ENCODE results near the gene PRPF18.
A peak's percentile ranks its signal among the peaks of the same experiment; 100 is the strongest.

Gene PRPF18

DNA sequence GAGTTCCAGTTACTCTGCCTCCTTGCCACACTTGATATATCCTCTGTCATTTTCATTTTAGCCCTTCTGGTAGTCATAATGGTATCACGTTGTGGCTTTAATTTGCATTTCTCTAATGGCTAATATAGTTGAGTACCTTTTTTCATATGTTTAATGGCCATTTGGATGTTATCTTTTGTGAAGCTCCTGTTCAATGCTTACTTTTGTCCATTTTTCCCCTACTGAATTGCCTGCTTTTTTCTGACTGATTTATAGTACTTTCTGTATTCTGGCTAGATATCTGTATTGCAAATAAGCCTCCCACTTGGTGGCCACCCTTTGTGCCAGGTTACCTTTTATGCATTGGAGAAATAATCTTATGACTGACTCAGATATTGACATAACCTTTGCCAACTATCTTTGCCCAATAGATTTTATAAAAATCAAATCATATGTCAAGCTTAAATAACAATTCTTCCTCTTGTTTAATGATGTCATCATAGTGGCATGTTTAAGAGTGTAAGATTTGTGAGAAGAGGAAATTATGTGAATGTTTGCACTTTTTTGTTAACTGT is 50.6 kb downstream of the PRPF18 start:
- no peak for DNase-seq (ENCODE audit: extremely low read depth in 1 of 2, low read depth in 1 of 2)

DNA sequence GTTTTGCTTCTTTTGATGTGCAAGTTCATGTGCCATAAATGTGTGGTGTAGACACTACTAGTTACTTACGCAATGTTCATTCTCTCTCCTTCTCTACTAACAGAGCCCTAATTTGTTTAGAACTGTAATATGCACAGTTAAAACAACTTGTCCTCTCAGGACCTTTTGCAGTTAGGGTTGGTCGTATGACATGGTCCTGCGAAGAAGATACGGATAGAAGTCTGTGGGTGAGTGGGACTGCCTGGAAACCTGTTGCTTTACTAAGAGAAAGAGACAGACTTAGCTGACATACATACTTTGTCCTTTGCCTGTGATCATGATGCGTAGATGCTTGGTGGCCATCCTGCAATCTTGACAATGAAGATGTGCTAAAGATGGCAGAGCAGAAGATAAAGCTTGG is 51.1 kb downstream of the PRPF18 start:
- no peak for DNase-seq (ENCODE audit: extremely low read depth in 1 of 2, low read depth in 1 of 2)

DNA sequence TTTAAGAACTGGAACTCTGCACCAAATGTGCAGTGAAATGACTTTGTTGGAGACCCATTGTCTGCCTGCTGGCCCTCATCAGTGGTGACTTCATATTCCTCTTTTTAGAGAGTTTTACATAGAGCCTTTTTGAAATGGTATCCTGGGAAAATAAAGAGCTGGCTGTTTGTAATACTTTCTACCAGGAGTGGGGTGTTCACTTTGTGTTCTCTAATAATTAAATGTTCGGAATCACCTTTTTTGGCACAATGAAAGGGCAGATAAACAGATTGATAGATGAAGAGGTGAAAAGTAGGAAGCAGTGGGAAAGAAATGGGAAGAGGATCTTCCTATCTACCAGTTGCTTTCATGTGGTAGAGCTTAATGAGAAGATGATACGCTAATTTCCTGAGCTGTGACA is 55.5 kb downstream of the PRPF18 start:
- no peak for DNase-seq (ENCODE audit: extremely low read depth in 1 of 2, low read depth in 1 of 2)

DNA sequence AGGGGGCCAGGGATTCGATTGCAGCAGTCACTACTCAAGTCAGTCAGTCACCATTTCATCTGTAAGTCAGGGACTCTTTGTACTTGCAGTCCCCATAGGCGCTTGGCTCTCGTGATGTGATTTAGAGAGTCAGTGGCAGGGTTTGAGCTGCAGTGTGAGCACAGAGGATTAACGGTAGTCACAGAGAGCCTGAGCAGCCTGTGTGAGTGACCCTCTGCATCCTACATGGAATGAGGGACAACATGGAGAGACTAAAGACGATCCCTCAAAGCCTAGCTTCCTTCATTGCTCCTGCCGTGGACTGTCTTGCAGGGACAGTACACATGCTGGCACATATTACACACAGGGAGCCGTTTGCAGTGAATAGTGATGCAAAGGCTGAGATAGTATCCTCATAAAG is 56.3 kb downstream of the PRPF18 start:
- no peak for DNase-seq (ENCODE audit: extremely low read depth in 1 of 2, low read depth in 1 of 2)

DNA sequence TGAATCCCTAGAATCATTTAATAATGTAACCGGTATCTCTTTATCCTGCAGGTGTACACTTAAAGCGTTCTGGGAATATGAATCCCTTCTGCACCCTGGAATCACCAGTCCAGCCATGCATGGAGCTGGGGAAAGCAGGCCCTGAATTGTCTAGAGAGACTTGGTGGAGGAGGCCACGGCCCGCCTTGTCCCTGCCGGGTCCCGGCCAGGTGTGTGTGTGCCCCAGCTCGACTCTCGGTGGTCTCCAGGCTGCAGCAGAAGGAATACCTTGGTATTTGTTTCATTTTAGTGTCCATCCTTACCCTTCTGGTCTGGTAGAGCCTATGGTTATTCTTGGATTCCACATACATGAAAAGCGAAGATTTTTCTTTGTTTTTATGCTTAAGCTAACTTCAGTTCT is 58.1 kb downstream of the PRPF18 start:
- no peak for DNase-seq (ENCODE audit: extremely low read depth in 1 of 2, low read depth in 1 of 2)

DNA sequence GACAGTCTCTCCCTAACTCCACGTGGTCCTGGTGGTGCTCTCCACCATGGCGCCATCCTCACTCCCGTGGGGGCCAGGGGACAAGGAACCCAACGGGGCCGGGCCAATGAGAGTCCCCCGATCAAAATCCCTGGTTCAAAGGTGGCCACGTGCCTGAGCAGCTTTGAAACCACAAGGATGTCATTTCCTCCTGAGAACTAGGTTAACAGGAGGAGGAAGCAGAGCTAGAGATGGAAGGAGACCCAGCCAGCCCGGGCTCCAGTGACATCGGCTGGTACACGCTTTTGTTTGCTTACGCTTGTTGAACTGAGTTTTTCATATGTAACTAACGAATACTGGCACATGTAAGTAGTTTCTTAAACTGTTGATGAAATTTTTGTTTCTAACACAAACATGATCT is 61.7 kb downstream of the PRPF18 start:
- DNase-seq (ENCODE audit: extremely low read depth in 1 of 2, low read depth in 1 of 2) = no peak

DNA sequence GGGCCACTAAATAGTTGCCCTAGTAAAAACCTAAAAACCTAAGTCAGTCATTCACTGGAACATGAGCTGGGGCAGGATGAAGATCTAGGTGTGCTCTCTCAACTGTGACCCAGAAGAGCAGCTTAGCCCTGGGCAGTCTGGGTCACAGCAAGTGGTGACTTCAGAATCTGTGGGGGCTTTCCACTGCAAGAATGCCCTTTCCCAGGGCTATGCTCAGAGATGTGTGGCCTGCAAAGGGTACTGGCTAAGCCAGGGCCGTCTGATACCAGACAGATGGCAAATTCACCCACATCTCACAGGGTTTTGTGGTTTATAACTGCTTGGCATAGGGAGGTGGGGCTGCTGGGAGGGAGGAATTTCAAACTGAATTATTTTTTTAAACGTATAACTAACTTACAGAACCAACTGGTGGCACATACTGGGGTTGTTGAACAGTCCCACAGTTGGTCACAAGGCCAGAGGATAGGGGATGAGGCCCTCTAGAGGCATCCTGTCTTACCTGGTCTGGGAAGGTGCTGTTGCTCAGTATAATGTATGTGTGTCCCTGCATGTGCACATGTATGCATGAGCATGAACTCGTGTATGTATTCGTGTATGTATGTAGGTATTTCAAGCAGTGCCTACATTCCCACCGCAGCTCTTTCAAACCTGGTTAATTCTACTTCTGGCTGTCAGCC is 63.2 kb downstream of the PRPF18 start:
- no peak for DNase-seq (ENCODE audit: extremely low read depth in 1 of 2, low read depth in 1 of 2)

DNA sequence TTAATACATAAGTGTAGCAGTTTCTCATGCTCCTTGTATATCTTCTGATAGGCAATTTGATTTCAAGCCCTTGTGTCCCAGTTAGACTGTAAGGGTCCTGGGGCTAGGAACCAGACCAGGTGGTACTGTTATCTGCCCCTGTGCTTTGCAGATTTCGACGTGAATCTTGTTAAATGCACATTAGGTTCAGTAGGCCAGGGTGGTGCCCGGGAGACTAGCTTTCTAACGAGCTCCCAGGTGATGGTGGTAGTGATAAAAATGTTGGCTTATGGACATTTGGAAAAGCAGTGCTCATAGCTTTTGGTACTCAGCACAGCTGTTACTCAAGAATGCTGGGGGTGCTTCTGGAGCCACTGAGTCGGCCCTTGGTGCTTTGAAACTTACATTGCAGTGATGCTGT is 64.2 kb downstream of the PRPF18 start:
- DNase-seq (ENCODE audit: extremely low read depth in 1 of 2, low read depth in 1 of 2) = no peak

DNA sequence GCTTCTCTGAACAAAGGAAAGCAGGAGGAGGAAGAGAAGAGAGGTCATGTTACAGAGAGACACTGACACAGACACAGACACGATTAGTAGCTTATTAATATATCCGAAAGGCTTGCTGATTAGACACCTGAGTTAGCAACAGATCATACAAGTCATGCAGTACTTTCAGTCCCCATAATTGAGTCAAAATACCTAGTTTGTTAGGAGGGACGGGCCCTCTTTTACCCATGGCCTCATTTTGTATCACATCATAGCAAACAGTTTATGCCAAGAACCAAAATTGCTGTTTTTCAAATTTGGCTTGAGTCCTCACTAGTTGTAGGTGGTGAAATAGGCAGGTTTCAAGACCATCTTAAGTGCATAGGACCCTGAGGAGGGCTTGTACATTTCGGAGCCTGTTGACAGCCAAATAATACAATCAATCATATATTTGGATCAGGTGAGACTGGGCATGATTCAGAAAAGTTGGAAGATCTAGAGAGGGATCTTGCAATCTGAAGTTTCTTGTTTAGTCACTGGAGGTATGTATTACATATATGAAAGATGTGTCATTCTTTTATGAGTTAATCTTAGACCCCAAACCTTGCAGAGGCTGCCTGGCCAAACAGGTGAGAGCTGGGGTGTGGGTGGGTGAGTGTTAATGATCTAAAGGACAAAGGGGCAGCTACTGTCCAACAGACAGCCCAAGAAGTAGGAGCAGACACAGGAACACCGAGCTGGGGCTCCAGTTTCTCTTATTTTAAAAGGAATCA is 65.4 kb downstream of the PRPF18 start:
- no peak for DNase-seq (ENCODE audit: extremely low read depth in 1 of 2, low read depth in 1 of 2)

DNA sequence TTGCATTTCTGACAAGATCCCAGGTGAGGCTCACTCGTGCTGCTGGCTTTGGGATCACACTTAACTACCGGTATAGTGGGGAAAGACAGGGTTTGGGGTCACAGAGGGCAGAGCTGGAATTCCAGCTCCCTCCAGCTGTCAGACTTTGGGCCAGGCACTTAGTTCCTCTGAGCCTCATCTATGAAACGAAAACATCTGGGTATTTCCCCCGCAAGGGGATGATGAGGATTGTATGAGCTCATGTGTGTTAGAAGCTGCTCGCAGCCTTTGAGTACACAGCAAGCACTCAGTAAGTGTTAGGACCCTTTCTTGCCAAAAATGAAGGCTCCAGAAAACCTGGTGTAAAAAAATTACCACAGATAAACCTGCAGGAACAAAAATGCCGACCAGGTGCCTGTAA is 66.1 kb downstream of the PRPF18 start:
- no peak for DNase-seq (ENCODE audit: extremely low read depth in 1 of 2, low read depth in 1 of 2)

DNA sequence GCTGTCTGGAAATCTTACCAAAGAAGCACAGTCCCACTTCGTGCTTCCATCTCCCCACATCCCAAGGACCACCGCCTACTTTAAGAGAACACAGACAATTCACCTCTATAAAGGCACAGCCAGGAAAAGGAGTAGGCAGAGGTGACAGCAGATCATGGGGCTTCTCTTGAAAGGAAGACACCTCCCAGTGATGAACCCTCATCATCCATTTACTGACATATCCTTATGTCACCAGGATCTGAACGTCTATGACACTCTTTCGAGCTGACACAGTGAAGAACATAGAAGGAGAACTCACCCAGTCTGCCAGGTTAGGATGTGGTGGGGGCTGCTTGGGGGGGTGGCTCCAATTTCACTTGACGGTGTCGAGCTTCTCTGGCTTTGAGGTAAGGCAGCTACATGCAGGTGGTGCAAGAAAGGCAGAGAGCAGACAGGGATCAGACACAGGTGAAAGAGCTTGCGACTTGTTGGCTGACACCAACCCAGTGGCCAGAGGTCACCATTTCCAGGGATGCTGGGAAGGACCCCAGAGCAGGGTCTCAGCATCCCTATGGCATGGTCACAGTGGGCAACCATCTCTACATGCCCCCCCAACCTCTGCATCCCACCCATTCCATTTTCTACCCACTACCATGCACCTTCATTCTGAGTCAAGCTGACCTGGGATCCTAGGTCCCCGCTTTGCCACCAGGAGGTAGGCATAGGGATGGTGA is 67.5 kb downstream of the PRPF18 start:
- DNase-seq (ENCODE audit: extremely low read depth in 1 of 2, low read depth in 1 of 2) = no peak

DNA sequence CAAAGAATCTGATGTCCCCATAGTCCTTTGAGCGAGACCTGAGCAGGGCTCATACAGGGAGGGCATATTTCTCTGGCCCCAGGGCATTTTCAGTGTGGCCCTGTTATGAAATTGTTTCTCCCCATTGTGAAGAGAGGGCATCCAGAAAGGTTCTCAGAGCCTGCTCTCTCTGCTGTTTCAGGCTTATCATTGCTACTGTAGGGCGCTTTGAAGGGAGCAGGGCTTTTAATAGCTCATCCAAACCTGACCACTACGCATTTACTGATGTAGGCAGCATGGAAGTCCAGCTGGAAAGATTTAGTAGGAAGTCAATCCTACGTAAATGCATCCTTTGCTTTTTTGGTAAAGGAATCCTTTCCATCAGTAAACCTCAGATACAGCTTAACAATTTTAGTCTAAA is 68.1 kb downstream of the PRPF18 start:
- DNase-seq (ENCODE audit: extremely low read depth in 1 of 2, low read depth in 1 of 2) = no peak

DNA sequence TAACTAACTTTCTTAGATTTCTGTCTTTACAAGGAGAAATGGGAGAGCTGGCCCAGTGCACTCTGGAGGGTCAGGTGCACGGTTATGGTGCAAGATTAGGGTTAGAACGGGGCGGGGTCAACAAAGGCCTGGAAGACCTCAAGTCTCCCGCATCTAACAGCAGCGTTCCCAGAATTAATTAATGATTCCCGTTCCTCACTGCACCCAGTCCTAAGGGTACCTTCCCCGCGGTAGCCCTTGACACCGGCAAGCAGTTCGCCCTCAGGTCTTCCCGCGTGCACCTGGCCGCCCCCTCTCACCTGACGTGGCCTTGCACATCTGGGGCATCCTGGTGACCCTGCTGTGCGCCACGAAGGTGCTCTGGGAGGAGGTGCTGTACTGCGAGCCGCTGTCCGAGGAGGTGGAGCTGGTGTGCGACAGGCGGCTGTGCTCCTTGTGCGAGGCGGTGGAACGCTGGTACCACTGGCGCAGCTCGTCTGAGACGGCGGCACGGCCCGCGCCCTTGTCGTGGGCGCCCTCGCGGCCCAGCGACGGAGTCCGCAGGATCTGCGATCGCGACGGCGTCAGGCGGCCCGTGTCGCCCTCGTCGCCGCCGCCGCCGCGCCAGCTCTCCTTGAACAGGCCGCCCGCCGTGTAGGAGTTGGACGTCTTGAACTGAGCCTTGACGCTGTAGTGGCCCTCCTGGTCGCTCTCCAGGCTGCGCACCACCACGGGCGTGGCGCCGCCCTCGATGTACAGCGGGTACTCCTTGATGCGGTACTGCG is 69.8 kb downstream of the PRPF18 start:
- no peak for DNase-seq (ENCODE audit: extremely low read depth in 1 of 2, low read depth in 1 of 2)

DNA sequence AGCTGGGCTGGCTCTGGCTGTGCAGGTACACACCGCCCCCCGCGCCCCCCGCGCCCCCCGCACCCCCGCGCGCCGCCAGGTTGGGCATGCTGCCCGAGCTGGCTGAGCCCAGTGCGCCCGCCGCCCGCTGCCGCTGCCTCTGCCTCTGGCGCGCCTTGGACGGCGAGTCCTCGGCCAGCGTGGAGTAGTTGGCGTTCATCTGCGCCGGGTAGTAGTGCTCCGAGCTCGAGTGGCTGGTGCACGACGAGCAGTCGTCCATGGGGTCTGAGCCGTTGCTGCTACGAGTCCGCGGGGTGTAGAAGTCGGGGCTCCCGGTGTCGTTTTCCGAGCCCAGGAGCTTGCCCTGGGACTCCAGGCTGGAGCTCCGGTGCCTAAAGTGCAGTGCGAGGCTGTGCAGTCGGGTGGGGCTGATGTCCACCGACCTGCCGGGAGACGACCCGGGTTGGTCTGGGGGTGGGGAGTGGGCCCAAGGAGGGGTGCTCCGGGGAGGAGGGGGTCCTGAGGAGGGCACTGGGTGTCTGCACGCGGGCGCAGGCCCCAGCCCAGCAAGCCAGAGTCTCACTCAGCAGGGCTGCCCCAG is 70.4 kb downstream of the PRPF18 start:
- no peak for DNase-seq (ENCODE audit: extremely low read depth in 1 of 2, low read depth in 1 of 2)

DNA sequence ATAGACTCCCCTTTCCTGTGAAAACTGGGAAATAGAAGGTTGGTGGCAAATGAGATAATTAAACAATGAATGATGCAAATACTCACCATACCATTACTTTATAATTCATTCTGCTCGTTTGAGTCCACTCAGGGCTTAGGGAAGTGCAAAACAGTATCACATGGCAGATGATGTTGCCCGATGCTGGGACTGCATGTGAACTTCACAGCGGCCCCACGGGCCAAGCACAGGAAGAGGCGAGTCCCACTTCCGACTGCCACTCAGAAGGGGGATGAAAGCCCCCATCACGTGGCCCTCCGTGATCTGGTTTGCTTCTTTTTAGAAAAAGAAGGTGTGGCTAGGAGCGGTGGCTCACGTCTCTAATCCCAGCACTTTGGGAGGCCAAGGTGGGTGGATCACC is 71.5 kb downstream of the PRPF18 start:
- no peak for DNase-seq (ENCODE audit: extremely low read depth in 1 of 2, low read depth in 1 of 2)

DNA sequence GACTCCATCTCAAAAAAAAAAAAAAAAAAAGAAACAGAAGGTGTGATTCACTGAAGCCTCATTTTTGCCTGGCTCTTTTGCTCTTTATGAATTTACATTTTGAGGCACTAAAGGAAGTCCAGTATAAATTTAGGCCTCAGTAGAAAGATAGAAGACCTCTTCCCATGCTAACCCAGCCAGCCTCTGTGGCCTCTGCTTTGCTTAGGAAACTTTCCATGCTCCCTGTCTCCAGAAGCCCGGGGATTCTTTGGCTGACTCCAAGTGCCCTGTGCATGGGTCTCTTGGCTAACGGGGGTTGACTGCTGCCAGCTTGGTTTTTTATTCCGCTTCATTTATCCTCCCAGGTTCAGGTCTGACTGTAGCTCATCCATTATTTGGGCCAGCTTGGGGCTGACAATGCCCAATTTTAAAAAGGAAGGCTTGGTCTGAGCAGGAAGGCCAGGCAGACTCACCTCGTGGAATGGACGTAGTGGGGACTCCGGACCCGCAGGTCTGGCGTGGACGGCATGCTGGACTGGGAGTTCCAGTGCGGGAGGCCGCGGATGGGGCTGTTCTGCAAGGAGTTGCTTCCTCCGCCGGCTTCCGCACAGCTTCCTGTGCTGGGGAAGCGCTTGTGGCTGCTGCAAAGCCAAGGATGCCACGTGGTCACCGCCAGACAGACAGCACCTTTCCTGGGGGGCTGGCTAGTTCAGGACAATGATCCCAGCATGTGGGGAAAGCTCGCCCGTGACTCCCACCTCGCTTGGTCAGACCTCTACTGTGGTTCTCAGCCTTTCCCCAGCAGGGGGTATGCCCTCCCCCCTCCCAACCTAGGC is 72.3 kb downstream of the PRPF18 start:
- DNase-seq (ENCODE audit: extremely low read depth in 1 of 2, low read depth in 1 of 2) = no peak

DNA sequence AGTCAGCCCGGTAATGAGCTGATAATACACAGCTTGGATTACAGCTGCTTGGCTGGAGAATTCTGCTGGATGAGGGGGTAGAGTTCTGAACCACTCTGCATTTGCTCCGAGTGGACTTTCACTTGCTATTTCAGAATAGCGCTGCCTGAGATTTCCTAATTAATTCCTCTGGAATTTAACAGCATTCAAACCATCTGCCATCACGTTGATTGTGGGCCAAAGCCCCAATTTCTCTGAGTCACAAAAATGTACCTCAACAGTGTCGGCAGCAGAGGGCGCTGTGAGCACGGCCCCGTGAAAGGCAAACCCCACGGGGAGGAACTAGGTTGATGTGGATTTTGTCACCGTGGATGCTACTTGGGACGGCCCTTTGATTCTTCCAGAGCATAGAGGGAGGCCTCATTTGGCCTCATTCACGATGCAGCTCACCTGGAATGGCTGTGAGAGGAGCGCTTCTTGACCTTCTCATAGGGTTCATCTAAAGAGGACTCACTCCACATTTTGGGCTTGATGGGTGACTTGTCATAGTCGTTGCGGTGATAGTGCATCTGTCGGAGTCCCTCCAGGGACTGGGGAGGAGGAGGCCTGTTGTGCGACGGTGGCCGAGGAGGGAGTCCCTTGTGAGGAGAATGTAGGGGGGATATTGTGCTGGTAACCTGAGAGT is 73.3 kb downstream of the PRPF18 start:
- peak; percentile 32 to 53 for DNase-seq (ENCODE audit: extremely low read depth in 1 of 2, low read depth in 1 of 2)

DNA sequence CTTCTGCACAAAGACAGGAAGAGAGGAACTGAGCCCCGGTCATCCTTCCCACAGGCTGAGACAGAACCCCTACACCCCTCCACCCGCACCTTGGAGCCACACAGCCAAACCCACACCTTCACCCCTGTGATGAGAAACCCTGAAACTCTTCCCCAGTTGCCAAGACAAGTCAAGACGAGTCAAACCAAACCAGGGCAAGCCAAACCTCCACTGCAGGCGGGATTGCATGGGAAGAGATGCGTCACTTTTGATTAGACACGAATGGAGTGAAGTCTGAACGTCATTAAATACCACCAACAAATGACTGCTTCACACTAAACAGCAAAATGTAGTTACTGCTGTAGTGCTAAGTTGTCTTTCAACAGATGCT is 73.8 kb downstream of the PRPF18 start:
- no peak for DNase-seq (ENCODE audit: extremely low read depth in 1 of 2, low read depth in 1 of 2)

DNA sequence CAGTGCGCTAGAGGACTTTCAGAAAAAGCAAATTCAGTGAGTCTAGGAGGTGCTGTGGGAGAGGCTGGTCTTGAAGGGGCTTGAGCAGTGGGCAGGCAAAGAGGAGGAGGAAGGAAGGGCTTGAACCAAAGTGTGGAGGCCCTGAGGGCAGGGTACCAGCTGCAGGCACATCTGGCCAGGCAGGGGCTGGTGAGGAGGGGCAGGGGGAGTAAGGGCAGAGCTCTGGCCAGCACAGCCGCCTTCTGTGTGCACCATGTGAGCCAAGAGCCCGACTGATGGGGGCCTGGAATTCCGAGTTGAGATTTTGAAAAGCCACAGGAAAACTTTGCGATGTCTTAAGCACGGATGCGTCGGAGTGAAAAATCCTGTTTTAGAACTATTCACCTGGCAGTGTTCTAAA is 74.5 kb downstream of the PRPF18 start:
- DNase-seq (ENCODE audit: extremely low read depth in 1 of 2, low read depth in 1 of 2) = no peak
